Bronchial epithelial cell (primary cell): ENCODE results near the gene WHRN. TPM values are rescaled to one million over a fixed set of nuclear protein-coding genes. Genes with fewer than 3 reads are reported as not detected.

ENCODE experiments used
- DNase-seq: peaks from one replicate; pipeline ENCODE4 v3.0.0-alpha.2; 2010; ENCODE audit warnings: low read depth
- FAIRE-seq: peaks from 2 replicates; lab custom pipeline; 2011; peaks lifted over from hg19 to GRCh38; lab: Jason Lieb, UNC
- H3K27me3 ChIP-seq: 2 replicates; pipeline ENCODE4 v1.5.1; 2011; ENCODE audit warnings: low read length; ENCODE audit not compliant: control insufficient read depth, insufficient read depth
- H3K36me3 ChIP-seq: 2 replicates; pipeline ENCODE4 v1.5.1; 2011; ENCODE audit warnings: low read length; ENCODE audit not compliant: control insufficient read depth, insufficient read depth
- H3K4me3 ChIP-seq: 2 replicates; pipeline ENCODE4 v1.5.1; 2011; ENCODE audit warnings: mild to moderate bottlenecking, low read depth, low read length, control low read depth
- total RNA-seq: library from RNA; depleted of rRNA; stranded (reverse); fragments of >200 nt; gene quantifications from 2 replicates; pipeline ENCODE4 v1.2.1, GENCODE V29; 2014
- TF ChIP-seq, protein P1 (sequence below): IDR thresholded peaks from 2 replicates; pipeline ENCODE4 v1.5.1; 2011; ENCODE audit warnings: mild to moderate bottlenecking, moderate library complexity, low read length, control low read depth, inconsistent platforms; ENCODE audit not compliant: insufficient read depth, severe bottlenecking

WHRN gene
- total RNA-seq, 1 donor from 2014 or later, result 0.53 TPM

DNA sequence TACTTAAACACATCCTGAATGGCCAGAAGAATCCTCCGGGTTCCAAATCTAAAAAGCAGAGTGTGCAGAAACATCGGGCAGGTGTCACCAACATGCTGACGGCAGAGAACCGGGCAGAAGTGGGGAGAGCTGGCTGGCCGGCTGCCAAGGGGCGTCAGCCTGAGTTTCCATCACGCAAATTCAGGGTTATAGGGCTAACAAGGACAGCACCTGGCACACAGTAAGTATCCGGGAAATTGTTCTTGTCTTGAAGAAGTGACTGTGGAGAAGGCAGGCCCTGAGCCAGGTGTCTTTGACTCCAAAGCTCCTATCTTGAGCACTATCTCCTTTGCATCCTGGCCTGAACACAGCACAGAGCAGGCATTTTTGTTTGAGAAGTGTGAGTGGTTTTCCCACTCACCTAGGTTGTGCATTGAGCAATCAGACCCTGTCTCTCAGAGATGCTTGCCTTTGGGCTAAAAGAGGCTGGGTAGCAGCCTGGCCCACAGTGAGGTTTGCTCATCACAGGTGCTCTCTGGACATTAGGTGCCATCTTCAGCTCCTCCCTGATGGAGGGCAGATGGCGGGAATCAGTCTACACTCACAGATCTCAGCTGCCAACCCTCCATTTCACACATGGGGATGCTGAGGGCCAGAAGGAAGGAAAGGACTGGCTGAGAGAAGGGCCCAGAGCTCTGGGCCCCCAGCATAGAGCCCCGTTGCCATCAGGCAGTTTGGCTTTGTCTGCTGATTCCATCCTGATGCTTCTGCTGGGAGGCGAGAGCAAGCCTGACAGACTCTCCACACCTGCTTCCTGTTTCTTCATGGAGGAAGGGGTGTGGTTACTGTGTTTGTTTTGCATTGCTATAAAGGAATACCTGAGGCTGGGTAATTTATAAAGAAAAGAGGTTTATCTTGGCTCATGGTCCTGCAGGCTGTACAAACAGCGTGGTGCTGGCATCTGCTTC is 52.8 kb downstream of the WHRN start:
- H3K36me3 ChIP-seq, result no peaks in the 10 kb centered on the region
- TF ChIP-seq, protein P1, sequence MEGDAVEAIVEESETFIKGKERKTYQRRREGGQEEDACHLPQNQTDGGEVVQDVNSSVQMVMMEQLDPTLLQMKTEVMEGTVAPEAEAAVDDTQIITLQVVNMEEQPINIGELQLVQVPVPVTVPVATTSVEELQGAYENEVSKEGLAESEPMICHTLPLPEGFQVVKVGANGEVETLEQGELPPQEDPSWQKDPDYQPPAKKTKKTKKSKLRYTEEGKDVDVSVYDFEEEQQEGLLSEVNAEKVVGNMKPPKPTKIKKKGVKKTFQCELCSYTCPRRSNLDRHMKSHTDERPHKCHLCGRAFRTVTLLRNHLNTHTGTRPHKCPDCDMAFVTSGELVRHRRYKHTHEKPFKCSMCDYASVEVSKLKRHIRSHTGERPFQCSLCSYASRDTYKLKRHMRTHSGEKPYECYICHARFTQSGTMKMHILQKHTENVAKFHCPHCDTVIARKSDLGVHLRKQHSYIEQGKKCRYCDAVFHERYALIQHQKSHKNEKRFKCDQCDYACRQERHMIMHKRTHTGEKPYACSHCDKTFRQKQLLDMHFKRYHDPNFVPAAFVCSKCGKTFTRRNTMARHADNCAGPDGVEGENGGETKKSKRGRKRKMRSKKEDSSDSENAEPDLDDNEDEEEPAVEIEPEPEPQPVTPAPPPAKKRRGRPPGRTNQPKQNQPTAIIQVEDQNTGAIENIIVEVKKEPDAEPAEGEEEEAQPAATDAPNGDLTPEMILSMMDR, result no peak
- FAIRE-seq (no peak), DNase-seq (no peak)
- H3K4me3 ChIP-seq, result no peak overlapping the region
- H3K27me3 ChIP-seq, result peaks cover 2% of the 10 kb centered on the region

DNA sequence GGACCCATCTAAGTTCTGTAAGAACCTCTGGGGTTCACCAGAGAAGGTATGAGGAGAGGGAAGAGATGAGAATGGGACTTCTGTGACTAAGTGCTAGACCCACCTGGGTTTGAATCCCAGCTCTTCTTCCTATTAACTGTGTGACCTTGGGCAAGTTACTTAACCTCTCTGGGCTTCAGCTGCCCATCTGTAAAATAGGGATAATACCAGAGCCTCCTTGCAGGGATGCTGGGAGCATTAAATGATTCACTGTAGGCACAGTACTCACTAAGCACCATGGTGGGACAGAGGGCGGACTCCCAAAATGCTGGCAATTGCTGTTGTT is 53.6 kb downstream of the WHRN start:
- DNase-seq (no peak), FAIRE-seq (peak; percentile 55)
- TF ChIP-seq, protein P1, result no peak
- no peak overlapping the region for H3K4me3 ChIP-seq
- H3K36me3 ChIP-seq, result no peaks in the 10 kb centered on the region
- H3K27me3 ChIP-seq, result peaks cover 2% of the 10 kb centered on the region

DNA sequence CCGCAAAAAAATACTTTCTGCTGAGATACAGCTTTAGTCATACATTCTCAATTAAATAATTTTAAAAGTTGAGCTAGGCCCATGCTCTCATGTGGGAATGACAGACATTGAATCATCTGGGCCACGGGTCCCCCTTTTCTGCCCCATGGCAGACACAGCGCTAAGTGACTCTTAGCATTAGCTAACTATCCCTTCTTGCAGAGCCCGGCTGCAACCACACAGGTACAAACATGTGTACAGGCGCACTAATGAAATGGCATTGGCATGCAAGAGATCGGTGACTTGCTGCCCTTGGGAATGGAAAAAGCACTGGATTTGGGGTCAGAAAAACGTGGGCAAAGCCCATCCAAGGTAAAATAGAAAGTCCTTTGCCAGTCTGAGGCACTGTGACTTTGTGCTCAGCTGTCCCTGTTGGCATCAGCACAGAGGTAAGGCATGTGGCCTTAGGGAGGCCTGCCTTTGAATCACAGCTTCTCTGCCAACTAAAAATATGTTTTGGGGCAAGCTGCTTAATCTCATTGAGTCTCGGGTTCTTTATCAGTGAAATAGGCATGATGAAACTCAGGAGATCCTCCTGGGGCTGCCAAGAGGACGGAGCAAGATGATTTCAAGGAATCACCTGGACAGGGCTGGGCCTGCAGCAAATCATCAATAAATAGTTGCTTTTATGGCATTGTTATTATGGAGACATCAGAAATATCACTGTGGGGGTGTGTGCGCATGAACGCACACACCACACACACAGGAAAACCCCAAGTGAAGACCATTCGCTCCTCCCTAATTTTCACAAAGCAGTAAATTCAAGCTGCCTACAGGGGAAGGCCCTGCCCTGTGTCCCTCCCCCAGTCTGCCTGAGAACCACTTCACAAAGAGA is 54.2 kb downstream of the WHRN start:
- Histone ChIP-seq H3K36me3 (no peaks in the 10 kb centered on the region), H3K27me3 (peaks cover 2% of the 10 kb centered on the region), H3K4me3 (no peak overlapping the region)
- TF ChIP-seq, protein P1, result no peak
- FAIRE-seq (no peak), DNase-seq (no peak)

DNA sequence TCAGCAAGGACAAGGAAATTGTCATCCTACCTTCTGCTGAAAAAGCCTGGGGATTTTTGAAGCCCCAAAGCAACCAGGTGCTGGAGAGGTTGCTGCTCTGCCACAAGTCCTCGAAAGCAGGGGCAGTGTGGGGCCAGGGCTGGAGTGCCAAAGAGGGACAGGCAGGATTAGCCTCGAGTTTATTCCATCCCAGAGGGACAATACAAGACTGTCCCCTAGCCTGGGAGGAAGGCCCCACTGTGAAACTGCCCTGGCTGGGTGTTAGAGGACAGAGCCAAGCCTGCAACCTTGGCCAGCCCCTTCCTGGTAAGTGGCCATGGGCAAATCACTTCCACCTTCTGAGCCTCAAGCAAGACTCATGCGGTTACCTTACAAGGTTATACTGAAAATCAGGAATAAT is 55.1 kb downstream of the WHRN start:
- TF ChIP-seq, protein P1, result no peak
- Histone ChIP-seq H3K27me3 (peaks cover 2% of the 10 kb centered on the region), H3K36me3 (no peaks in the 10 kb centered on the region), H3K4me3 (no peak overlapping the region)
- DNase-seq (no peak), FAIRE-seq (no peak)

DNA sequence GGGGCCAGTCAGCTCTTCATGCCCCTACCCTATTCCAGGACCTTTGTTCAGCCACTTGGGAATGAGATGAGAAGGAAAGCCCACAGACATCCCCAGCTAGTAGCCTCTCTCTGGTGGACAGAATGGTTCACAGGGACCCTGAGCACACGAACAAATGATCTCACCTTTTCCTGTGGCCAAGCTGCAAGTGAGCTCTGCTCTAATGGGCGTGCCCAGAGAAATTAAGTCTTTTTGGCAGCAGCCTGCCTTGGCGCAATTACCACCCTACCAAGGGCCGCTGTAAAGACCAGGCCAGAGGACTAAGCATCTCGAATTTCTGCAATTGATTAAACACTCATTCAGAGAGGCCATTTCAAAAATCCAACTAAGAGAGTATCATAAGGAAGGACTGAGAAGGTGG is 56.0 kb downstream of the WHRN start:
- DNase-seq (no peak), FAIRE-seq (no peak)
- Histone ChIP-seq H3K4me3 (no peak overlapping the region), H3K36me3 (no peaks in the 10 kb centered on the region), H3K27me3 (peaks cover 2% of the 10 kb centered on the region)
- TF ChIP-seq, protein P1, result no peak
